Measurements from ENCODE around the gene SIK3. TPM values are rescaled to one million over a fixed set of nuclear protein-coding genes. Genes with fewer than 3 reads are reported as not detected.

Gene SIK3
- total RNA-seq, 1 experiment from 2014 or later, result 4.1 TPM

GRCh38 chr11:116823031-116823843 is 275.0 kb downstream of the SIK3 start, which contains the start of gene APOA4:
TSS of gene APOA4 (minus strand) at chr11:116823304. CDS start at chr11:116823191, 113 bp downstream.
- H3K79me2 ChIP-seq (ENCODE audit: low read length), result no peaks in the 10 kb centered on the region
- H2AFZ ChIP-seq (ENCODE audit: low read length), result no peak within 1 kb of the TSS
- no peak within 1 kb of the TSS for H3K27ac ChIP-seq (ENCODE audit: low read length)
- no peaks in the 10 kb centered on the region for H3K9me3 ChIP-seq (ENCODE audit: low read length)
- H3K4me1 ChIP-seq (ENCODE audit: low read length), result no peaks in the 10 kb centered on the region
- H3K9ac ChIP-seq (ENCODE audit: low read length), result no peak within 1 kb of the TSS
- H3K4me3 ChIP-seq (ENCODE audit: low read length), result no peak within 1 kb of the TSS
- H3K36me3 ChIP-seq (ENCODE audit: insufficient read depth, low read length), result no peaks in the 10 kb centered on the region
- no peaks in the 10 kb centered on the region for H4K20me1 ChIP-seq (ENCODE audit: insufficient read depth, low read depth, low read length)
- no peaks in the 10 kb centered on the region for H3K9me2 ChIP-seq (replicated peaks; ENCODE audit: insufficient read depth, low read length)
- H3K27me3 ChIP-seq (ENCODE audit: low read length), result no peaks in the 10 kb centered on the region
- DNase-seq, result no peak
- no peak within 1 kb of the TSS for H3K4me2 ChIP-seq (ENCODE audit: low read depth, low read length, poor library complexity, severe bottlenecking)

GRCh38 chr11:116822575-116822974 is 275.7 kb downstream of the SIK3 start:
- Histone ChIP-seq H3K36me3 (ENCODE audit: insufficient read depth, low read length) (no peaks in the 10 kb centered on the region), H3K4me2 (ENCODE audit: low read depth, low read length, poor library complexity, severe bottlenecking) (no peak overlapping the region), H3K9me2 (replicated peaks; ENCODE audit: insufficient read depth, low read length) (no peaks in the 10 kb centered on the region), H3K27me3 (ENCODE audit: low read length) (no peaks in the 10 kb centered on the region), H3K9me3 (ENCODE audit: low read length) (no peaks in the 10 kb centered on the region), H3K79me2 (ENCODE audit: low read length) (no peaks in the 10 kb centered on the region), H4K20me1 (ENCODE audit: insufficient read depth, low read depth, low read length) (no peaks in the 10 kb centered on the region), H3K9ac (ENCODE audit: low read length) (no peak overlapping the region), H3K27ac (ENCODE audit: low read length) (no peak overlapping the region), H3K4me1 (ENCODE audit: low read length) (no peaks in the 10 kb centered on the region), H2AFZ (ENCODE audit: low read length) (no peak overlapping the region), H3K4me3 (ENCODE audit: low read length) (no peak overlapping the region)
- no peak for DNase-seq

- Histone ChIP-seq H2AFZ (ENCODE audit: low read length) (no peak overlapping the region), H3K4me2 (ENCODE audit: low read depth, low read length, poor library complexity, severe bottlenecking) (no peak overlapping the region), H3K9ac (ENCODE audit: low read length) (no peak overlapping the region), H3K9me2 (replicated peaks; ENCODE audit: insufficient read depth, low read length) (no peaks in the 10 kb centered on the region), H4K20me1 (ENCODE audit: insufficient read depth, low read depth, low read length) (no peaks in the 10 kb centered on the region), H3K79me2 (ENCODE audit: low read length) (no peaks in the 10 kb centered on the region), H3K4me1 (ENCODE audit: low read length) (no peaks in the 10 kb centered on the region), H3K27me3 (ENCODE audit: low read length) (no peaks in the 10 kb centered on the region), H3K4me3 (ENCODE audit: low read length) (no peak overlapping the region), H3K36me3 (ENCODE audit: insufficient read depth, low read length) (no peaks in the 10 kb centered on the region), H3K27ac (ENCODE audit: low read length) (no peak overlapping the region), H3K9me3 (ENCODE audit: low read length) (no peaks in the 10 kb centered on the region)
- no peak for DNase-seq
These were observed 276.9 kb downstream of the SIK3 start for GRCh38 chr11:116821050-116821918.

GRCh38 chr11:116819049-116819448 is 279.2 kb downstream of the SIK3 start:
- Histone ChIP-seq H3K9me2 (replicated peaks; ENCODE audit: insufficient read depth, low read length) (no peaks in the 10 kb centered on the region), H3K4me3 (ENCODE audit: low read length) (no peak overlapping the region), H3K27me3 (ENCODE audit: low read length) (no peaks in the 10 kb centered on the region), H3K4me2 (ENCODE audit: low read depth, low read length, poor library complexity, severe bottlenecking) (no peak overlapping the region), H3K27ac (ENCODE audit: low read length) (no peak overlapping the region), H4K20me1 (ENCODE audit: insufficient read depth, low read depth, low read length) (no peaks in the 10 kb centered on the region), H3K79me2 (ENCODE audit: low read length) (no peaks in the 10 kb centered on the region), H3K9me3 (ENCODE audit: low read length) (no peaks in the 10 kb centered on the region), H2AFZ (ENCODE audit: low read length) (no peak overlapping the region), H3K9ac (ENCODE audit: low read length) (no peak overlapping the region), H3K4me1 (ENCODE audit: low read length) (no peaks in the 10 kb centered on the region), H3K36me3 (ENCODE audit: insufficient read depth, low read length) (no peaks in the 10 kb centered on the region)
- no peak for DNase-seq

GRCh38 chr11:116814502-116814901 is 283.7 kb downstream of the SIK3 start:
- Histone ChIP-seq H3K9me3 (ENCODE audit: low read length) (no peaks in the 10 kb centered on the region), H3K9me2 (replicated peaks; ENCODE audit: insufficient read depth, low read length) (no peaks in the 10 kb centered on the region), H4K20me1 (ENCODE audit: insufficient read depth, low read depth, low read length) (no peaks in the 10 kb centered on the region), H3K4me1 (ENCODE audit: low read length) (no peaks in the 10 kb centered on the region), H3K27me3 (ENCODE audit: low read length) (no peaks in the 10 kb centered on the region), H3K9ac (ENCODE audit: low read length) (no peak overlapping the region), H3K27ac (ENCODE audit: low read length) (no peak overlapping the region), H3K36me3 (ENCODE audit: insufficient read depth, low read length) (no peaks in the 10 kb centered on the region), H2AFZ (ENCODE audit: low read length) (no peak overlapping the region), H3K79me2 (ENCODE audit: low read length) (no peaks in the 10 kb centered on the region), H3K4me3 (ENCODE audit: low read length) (no peak overlapping the region), H3K4me2 (ENCODE audit: low read depth, low read length, poor library complexity, severe bottlenecking) (no peak overlapping the region)
- DNase-seq, result no peak

GRCh38 chr11:116813781-116814471 is 284.3 kb downstream of the SIK3 start:
- Histone ChIP-seq H3K36me3 (ENCODE audit: insufficient read depth, low read length) (no peaks in the 10 kb centered on the region), H2AFZ (ENCODE audit: low read length) (no peak overlapping the region), H3K27ac (ENCODE audit: low read length) (no peak overlapping the region), H4K20me1 (ENCODE audit: insufficient read depth, low read depth, low read length) (no peaks in the 10 kb centered on the region), H3K9me3 (ENCODE audit: low read length) (no peaks in the 10 kb centered on the region), H3K4me1 (ENCODE audit: low read length) (no peaks in the 10 kb centered on the region), H3K9ac (ENCODE audit: low read length) (no peak overlapping the region), H3K27me3 (ENCODE audit: low read length) (no peaks in the 10 kb centered on the region), H3K79me2 (ENCODE audit: low read length) (no peaks in the 10 kb centered on the region), H3K9me2 (replicated peaks; ENCODE audit: insufficient read depth, low read length) (no peaks in the 10 kb centered on the region), H3K4me2 (ENCODE audit: low read depth, low read length, poor library complexity, severe bottlenecking) (no peak overlapping the region), H3K4me3 (ENCODE audit: low read length) (no peak overlapping the region)
- DNase-seq, result no peak

- DNase-seq, result no peak
- H3K4me3 ChIP-seq (ENCODE audit: low read length), result no peak overlapping the region
- H3K4me2 ChIP-seq (ENCODE audit: low read depth, low read length, poor library complexity, severe bottlenecking), result no peak overlapping the region
- no peaks in the 10 kb centered on the region for H3K79me2 ChIP-seq (ENCODE audit: low read length)
- H3K27ac ChIP-seq (ENCODE audit: low read length), result no peak overlapping the region
- H3K4me1 ChIP-seq (ENCODE audit: low read length), result no peaks in the 10 kb centered on the region
- H4K20me1 ChIP-seq (ENCODE audit: insufficient read depth, low read depth, low read length), result no peaks in the 10 kb centered on the region
- H2AFZ ChIP-seq (ENCODE audit: low read length), result no peak overlapping the region
- no peak overlapping the region for H3K9ac ChIP-seq (ENCODE audit: low read length)
- H3K36me3 ChIP-seq (ENCODE audit: insufficient read depth, low read length), result no peaks in the 10 kb centered on the region
- no peaks in the 10 kb centered on the region for H3K27me3 ChIP-seq (ENCODE audit: low read length)
- H3K9me2 ChIP-seq (replicated peaks; ENCODE audit: insufficient read depth, low read length), result no peaks in the 10 kb centered on the region
- no peaks in the 10 kb centered on the region for H3K9me3 ChIP-seq (ENCODE audit: low read length)
These were observed 285.1 kb downstream of the SIK3 start for GRCh38 chr11:116813170-116813569.

- no peaks in the 10 kb centered on the region for H3K27me3 ChIP-seq (ENCODE audit: low read length)
- H3K9me2 ChIP-seq (replicated peaks; ENCODE audit: insufficient read depth, low read length), result no peaks in the 10 kb centered on the region
- H3K79me2 ChIP-seq (ENCODE audit: low read length), result no peaks in the 10 kb centered on the region
- H3K9me3 ChIP-seq (ENCODE audit: low read length), result no peaks in the 10 kb centered on the region
- no peak overlapping the region for H3K27ac ChIP-seq (ENCODE audit: low read length)
- DNase-seq, result no peak
- H3K9ac ChIP-seq (ENCODE audit: low read length), result no peak overlapping the region
- H3K36me3 ChIP-seq (ENCODE audit: insufficient read depth, low read length), result no peaks in the 10 kb centered on the region
- H4K20me1 ChIP-seq (ENCODE audit: insufficient read depth, low read depth, low read length), result no peaks in the 10 kb centered on the region
- H3K4me1 ChIP-seq (ENCODE audit: low read length), result no peaks in the 10 kb centered on the region
- no peak overlapping the region for H2AFZ ChIP-seq (ENCODE audit: low read length)
- H3K4me3 ChIP-seq (ENCODE audit: low read length), result no peak overlapping the region
- H3K4me2 ChIP-seq (ENCODE audit: low read depth, low read length, poor library complexity, severe bottlenecking), result no peak overlapping the region
These were observed 286.1 kb downstream of the SIK3 start for GRCh38 chr11:116812109-116812508.

Measured in Karpas-422 (cell line).